UCSD-AML1 (cell line): ENCODE results near the gene KCNAB1.
"Not testable (repeated sequence)": the region's sequence is repeated elsewhere in the genome, so short reads cannot be mapped to it uniquely, and the experiment has no call there.

Experiments
- DNase-seq: peaks from one replicate; lab custom pipeline; 2025; ENCODE audit not compliant: unreplicated experiment; lab: John Stamatoyannopoulos, UW

Gene KCNAB1

GRCh38 chr3:156137397-156137796, 17.0 kb downstream of the KCNAB1 start:
- not testable (repeated sequence) for DNase-seq

GRCh38 chr3:156140001-156140595, 19.7 kb downstream of the KCNAB1 start:
- DNase-seq: no peak

GRCh38 chr3:156142702-156143101, 22.3 kb downstream of the KCNAB1 start:
- no peak for DNase-seq

DNA sequence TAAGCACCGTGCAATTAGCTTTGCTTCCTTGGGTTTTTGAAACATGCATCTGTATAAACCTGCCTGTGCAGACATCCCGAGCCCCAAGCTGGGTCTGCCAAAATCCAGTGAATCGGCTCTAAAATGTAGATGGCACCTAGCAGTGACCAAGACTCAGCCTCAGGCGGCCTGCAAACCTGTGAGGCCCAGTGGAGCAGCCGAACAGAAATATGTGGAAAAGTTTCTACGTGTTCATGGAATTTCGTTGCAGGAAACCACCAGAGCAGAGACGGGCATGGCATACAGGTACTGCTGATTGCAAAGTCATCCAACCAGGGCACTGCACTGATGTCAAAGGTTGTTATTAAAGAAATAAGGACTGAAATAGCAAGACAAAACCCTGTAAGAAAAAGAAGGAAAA, 22.8 kb downstream of the KCNAB1 start:
- DNase-seq: no peak

DNA sequence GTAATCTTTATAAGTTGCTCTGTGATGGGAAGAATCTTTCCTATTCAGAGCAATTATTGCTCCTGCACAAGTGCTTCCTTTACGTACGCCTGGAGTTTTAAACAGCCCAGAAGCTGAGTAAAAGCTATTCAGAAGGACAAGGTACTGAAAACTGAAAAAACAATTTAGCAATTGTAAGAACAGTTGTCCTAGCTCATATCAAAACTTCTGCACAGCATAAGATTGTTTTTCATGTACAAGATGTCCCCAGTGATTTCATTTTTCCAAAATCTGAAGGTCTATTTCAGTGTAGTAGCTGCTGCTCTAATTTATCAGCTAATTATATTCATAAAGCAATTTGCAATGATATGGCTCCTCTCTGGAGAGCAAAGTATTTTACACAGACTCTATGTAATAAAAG, 23.7 kb downstream of the KCNAB1 start:
- DNase-seq: no peak

DNA sequence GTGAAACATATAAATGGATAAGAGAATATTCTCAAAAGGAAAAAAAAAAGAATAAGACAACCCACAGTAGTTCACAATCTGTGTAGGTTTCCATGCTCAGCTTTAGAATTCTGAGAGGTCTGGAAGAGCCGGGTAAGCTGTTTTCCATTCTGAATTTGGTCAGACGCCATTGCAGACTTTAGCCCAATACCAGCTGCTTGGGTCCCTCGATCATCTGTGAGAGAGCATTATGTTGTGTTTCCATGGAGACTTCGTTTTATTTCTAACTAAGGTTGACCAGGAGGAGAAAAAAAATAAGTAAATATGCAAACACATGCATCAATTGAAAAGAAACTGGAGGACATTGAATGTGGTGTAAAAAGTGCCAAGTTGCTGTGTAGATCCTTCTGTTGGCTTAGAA, 25.5 kb downstream of the KCNAB1 start:
- no peak for DNase-seq

DNA sequence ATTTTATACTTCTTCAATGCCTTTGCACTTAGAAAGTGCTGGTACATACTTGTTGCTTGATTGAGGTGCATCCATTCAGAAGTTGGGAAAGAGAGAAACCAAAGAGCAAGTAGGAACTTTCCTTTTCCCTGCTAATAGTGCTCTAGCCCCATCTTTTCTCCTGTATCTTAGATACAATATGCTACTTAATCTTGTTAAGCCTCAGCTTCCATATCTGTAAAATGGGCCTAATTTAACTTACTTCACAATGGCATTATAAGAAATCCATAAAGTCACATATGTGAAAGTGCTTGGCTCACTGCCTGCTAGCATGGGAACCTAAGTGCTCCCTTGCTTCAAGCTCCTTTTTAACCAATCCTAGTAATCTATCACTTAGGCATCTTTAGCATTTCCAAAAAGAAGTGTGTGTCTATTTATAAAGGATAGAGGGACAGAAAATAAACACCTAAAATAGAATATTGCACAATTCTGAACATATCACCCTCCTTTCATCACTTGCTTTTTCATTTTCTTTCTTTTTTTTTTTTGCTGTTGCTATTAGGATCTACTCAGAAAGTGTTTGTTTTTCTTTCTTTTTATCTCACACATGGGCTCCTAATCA, 28.1 kb downstream of the KCNAB1 start:
- no peak for DNase-seq

DNA sequence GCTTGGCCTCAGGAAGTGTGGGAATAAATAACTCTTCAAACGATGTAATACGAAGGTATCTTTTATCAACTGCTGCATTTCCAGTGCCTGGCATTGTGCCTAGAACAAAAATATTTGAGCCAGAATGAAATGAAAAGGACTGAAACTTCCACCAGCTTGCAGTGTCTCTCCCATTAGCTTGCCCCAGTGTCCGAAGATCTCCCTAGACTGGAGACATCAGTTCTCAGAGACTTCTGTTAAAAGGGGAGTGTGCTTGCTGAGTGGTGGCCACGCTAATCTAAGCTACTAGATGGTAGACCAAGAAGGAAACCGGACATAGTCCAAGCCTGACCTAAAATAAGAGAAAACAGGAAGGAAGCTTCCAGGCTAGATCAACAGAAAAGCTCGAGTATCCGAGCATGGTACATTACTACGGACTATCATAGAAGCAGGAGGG, 28.6 kb downstream of the KCNAB1 start:
- DNase-seq: no peak

GRCh38 chr3:156149876-156150275, 29.5 kb downstream of the KCNAB1 start:
- no peak for DNase-seq

DNA sequence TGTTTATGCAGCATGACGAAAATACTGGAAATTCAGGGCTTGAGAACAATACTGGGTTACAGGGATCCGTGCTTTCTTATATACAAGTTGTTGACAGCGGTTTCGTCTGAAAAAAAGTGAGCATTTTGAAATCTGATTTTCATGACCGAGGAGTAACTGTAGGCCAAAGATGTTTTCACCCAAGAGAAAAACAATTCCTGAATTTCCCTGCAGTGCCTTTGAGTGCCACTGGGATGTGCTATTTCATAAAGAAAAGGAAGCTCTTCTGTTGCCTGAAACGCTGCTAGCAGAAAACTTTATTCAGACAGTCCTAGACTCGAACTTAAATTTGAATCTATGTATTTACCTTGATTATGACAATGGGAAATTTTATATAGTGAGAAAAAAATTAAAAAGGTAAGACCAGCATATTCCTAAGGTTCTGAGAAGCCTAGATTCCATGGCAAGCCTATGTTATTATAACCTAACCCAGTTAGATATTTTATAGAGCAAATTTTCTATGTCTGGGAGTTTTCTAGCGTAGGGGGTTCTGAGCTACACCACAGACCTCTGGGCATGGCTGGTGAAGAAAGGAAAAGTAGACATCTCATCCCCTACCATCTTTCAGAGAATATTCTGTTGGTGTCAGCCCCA, 30.2 kb downstream of the KCNAB1 start:
- no peak for DNase-seq

- DNase-seq: peak; percentile 48
These were observed 31.5 kb downstream of the KCNAB1 start for GRCh38 chr3:156151824-156152428.

DNA sequence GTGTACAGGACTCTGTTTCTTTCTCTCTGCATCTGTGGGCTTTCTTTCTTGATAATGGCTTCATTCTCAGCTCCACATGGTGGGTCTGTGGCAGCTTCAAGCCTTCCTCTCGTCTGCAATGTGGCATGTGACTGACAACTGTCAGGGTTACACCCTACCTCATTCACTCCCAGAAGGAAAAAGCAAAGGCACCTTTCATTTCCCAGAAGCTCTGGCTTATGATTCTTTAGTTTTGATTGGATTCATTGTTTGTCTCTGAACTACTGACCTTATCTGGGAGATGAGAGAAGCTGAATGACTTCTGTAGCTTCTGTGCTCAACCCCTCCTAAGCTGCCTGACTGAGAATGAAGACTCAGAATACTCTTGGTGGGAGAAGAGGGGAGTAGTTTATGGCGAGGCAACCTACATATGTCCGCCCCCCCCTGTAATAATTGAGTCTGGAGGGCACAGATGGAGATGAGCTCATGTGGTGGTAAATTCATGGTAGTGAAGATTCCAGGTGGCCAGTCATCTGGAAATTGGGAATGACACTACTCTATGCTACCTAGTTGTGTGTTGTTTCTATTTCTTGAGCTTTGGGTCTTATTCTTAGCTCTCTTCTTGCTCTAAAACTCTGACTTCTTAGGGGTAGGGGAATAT, 38.4 kb downstream of the KCNAB1 start:
- no peak for DNase-seq

DNA sequence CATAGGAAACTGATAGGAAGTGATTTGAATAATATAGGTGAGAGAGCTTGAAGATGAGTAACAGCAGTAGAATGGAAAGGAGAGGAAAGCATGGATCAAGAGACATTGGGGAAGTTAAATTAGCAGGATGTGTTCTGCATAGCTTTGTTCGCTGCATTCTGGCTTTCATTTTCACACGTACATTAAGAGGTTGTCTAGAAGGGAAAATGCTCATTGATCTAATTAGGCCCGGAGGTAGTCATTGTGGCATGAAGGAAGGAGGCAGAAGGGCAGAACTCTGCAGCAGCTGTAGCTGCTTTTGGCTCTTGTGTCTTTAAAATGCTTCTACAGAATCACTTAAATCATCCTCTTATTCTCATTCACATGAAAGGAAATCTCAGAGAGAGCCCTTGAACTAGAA, 40.3 kb downstream of the KCNAB1 start:
- no peak for DNase-seq

GRCh38 chr3:156161172-156161571, 40.8 kb downstream of the KCNAB1 start:
- DNase-seq: no peak

- no peak for DNase-seq
These were observed 43.5 kb downstream of the KCNAB1 start for GRCh38 chr3:156163848-156164247.

DNA sequence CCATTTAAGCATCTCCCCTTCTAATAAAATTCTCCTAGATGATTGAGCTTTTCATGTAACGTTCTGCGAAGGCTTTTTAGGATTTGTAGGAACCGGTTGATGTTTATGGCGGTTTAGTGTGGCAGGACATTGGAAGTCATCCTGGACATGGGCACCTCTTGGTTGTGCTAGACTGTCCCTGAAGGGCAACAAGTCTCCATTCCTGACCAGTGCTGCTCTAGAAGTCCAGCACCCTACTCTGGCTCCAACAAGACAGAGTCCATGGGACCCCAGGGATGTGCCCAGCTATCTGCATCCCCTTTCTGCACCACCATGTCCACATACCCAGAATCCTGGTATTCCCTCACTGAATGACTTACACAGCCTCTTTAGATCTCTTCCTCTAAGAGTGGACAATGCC, 46.4 kb downstream of the KCNAB1 start:
- DNase-seq: no peak

DNA sequence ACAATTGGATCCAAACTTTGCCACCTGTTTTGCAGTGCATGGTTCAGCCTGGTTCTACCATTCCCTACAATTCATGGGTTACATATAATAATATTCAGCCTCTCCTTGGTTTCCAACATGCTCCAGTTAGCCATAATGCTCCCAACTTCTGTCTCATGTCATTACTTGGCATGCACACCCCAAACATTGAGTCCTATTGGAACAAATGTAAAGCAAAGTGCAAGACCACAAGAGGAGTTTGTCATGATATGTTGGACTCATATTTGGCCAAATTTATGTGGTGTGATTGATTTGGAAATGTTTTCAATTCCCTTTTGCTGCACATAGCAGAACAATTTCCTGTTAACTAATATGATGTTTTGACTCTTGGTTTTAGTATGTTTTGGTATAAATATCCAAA, 50.2 kb downstream of the KCNAB1 start:
- no peak for DNase-seq

- no peak for DNase-seq
These were observed 51.2 kb downstream of the KCNAB1 start for GRCh38 chr3:156171281-156172267.

DNA sequence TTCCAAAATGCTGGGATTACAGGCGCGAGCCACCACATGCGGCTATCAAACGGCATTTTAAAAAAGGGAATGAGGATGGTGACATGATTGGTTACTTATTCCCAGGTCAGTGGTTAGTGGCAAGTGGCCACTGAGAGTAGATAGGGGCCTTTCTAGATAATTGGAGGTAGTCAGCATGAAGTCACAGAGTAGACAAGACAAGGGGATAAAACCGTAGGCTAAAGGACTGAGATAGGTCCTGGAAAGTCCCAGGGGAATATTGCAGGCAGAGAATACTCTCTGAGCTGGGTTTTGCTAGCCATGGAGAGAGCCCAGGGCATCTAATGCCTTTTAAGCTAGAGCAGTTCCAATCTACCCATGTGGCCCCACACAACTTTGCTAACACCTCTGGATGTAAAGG, 52.2 kb downstream of the KCNAB1 start:
- no peak for DNase-seq

DNA sequence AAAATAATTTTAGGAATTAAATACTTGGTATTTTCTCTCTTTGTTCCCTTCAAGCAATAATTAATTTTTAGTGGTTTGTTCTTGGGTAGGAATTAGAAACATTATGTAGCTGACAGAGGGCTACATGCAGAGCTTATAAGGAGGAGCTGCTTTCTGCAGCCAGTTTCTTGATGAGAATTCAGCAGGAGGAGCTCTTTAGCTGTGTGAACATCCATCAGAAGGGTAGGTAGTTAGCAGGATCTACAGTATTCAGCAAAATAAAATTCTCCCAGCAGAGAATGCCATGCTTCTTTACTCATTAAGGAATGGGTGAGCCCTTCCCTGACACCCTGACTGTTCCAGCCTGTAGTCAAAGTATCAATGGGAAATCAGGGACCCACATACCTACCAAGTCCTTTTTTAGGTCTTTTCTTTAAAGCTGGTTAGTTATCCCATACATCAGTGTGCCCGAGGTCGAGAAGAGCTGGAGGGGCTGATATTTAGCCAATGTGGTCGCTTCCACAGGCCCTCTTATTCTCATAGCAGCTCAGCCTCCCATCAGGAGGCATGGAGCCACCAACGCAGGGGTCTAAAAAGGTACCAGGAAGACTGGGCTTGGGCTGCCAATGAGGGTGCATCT, 54.0 kb downstream of the KCNAB1 start:
- no peak for DNase-seq
